Gastroesophageal sphincter (tissue), 4 donors: ENCODE measurements around the gene RPP14. TPM values are rescaled to one million over a fixed set of nuclear protein-coding genes. Genes with fewer than 3 reads are reported as not detected.

Experiments
- ATAC-seq: fragments of 150-250 bp; one replicate; pipeline ENCODE4 v1.9.1; 2016; ENCODE audit warnings: mild to moderate bottlenecking, moderate library complexity
- H3K27ac ChIP-seq, 4 donors: fragments of 200-600 bp; sonication (generic) in 3 of 4; 1 replicate in 3 of 4; 2 replicates in 1 of 4; pipeline ENCODE4 v1.5.1; 2016 to 2019
- H3K27me3 ChIP-seq: fragments of 200-600 bp; sonication (generic); one replicate; pipeline ENCODE4 v1.5.1; 2019
- H3K36me3 ChIP-seq, 2 donors: fragments of 200-600 bp; sonication (generic); one replicate each; pipeline ENCODE4 v1.5.1; 2019; ENCODE audit warnings: control low read depth in 1 of 2
- H3K4me1 ChIP-seq, 3 donors: fragments of 200-600 bp; sonication (generic); 1 replicate in 2 of 3; 2 replicates in 1 of 3; pipeline ENCODE4 v1.5.1; 2016 to 2019; ENCODE audit warnings: control low read depth in 2 of 3
- H3K4me3 ChIP-seq, 2 donors: fragments of 200-600 bp; sonication (generic); one replicate each; pipeline ENCODE4 v1.5.1; 2019; ENCODE audit warnings: mild to moderate bottlenecking in 1 of 2, moderate library complexity in 1 of 2
- H3K9me3 ChIP-seq, 3 donors: fragments of 200-600 bp; sonication (generic); one replicate each; pipeline ENCODE4 v1.5.1; 2017 to 2019; ENCODE audit warnings: control low read depth in 2 of 3
- EP300 ChIP-seq: sonication (generic); formaldehyde crosslinking; IDR thresholded peaks from one replicate; pipeline ENCODE4 v1.6.1; 2017; ENCODE audit warnings: antibody characterized with exemption, mild to moderate bottlenecking
- POLR2A ChIP-seq, 2 donors: fragments of 450-650 bp; IDR thresholded peaks; one replicate each; pipeline ENCODE4 v1.6.1; 2017; ENCODE audit warnings: antibody characterized with exemption in 2 of 2, mild to moderate bottlenecking in 2 of 2, moderate library complexity in 1 of 2
- POLR2AphosphoS5 ChIP-seq: sonication (generic); formaldehyde crosslinking; IDR thresholded peaks from one replicate; pipeline ENCODE4 v1.6.1; 2017; ENCODE audit warnings: antibody characterized with exemption
- WGBS, 2 donors: methylation state at CpG; one replicate each; pipeline ENCODE4 v1.1.5; 2018; ENCODE audit warnings: low coverage in 1 of 2; 5-methylcytosine and 5-hydroxymethylcytosine counted together
- total RNA-seq, 4 donors: library from RNA; depleted of rRNA; stranded (reverse); fragments of >200 nt; gene quantifications; one replicate each; pipeline ENCODE4 v1.1.0, GENCODE V29; 2016
- TF ChIP-seq, protein P1 (sequence below), 4 experiments: fragments of 200-600 bp in 2 of 4; fragments of 450-650 bp in 2 of 4; sonication (generic) in 1 of 4; IDR thresholded peaks; one replicate each; pipeline ENCODE4 v1.5.1; 2017 to 2019; ENCODE audit warnings: antibody characterized with exemption in 4 of 4, mild to moderate bottlenecking in 2 of 4, moderate library complexity in 2 of 4

Gene RPP14
- total RNA-seq, 4 donors from 2014 or later, result 12.3 to 14.4 (median 14.1) TPM

GRCh38 chr3:58349792-58350626, 44.0 kb downstream of the RPP14 start:
- H3K27me3 ChIP-seq, result no peaks in the 10 kb centered on the region
- TF ChIP-seq POLR2A (IDR thresholded peaks at IDR 0.05) (no peak), POLR2AphosphoS5 (no peak), EP300 (no peak)
- TF ChIP-seq, protein P1, sequence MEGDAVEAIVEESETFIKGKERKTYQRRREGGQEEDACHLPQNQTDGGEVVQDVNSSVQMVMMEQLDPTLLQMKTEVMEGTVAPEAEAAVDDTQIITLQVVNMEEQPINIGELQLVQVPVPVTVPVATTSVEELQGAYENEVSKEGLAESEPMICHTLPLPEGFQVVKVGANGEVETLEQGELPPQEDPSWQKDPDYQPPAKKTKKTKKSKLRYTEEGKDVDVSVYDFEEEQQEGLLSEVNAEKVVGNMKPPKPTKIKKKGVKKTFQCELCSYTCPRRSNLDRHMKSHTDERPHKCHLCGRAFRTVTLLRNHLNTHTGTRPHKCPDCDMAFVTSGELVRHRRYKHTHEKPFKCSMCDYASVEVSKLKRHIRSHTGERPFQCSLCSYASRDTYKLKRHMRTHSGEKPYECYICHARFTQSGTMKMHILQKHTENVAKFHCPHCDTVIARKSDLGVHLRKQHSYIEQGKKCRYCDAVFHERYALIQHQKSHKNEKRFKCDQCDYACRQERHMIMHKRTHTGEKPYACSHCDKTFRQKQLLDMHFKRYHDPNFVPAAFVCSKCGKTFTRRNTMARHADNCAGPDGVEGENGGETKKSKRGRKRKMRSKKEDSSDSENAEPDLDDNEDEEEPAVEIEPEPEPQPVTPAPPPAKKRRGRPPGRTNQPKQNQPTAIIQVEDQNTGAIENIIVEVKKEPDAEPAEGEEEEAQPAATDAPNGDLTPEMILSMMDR (IDR thresholded peaks at IDR 0.05), result no peak
- peaks cover 0 to 40% (median 8%) of the 10 kb centered on the region in 3 donors for H3K4me1 ChIP-seq
- H3K9me3 ChIP-seq, result no peaks in the 10 kb centered on the region
- H3K4me3 ChIP-seq, result no peak overlapping the region
- WGBS, 2 donors, result 79 to 88% methylated on average over 5 to 7 of the region's 7 CpGs
- no peaks in the 10 kb centered on the region for H3K36me3 ChIP-seq
- no peak overlapping the region for H3K27ac ChIP-seq
- no peak for ATAC-seq

- Histone ChIP-seq H3K4me3 (no peak overlapping the region), H3K27me3 (no peaks in the 10 kb centered on the region), H3K27ac (no peak overlapping the region), H3K36me3 (no peaks in the 10 kb centered on the region), H3K9me3 (no peaks in the 10 kb centered on the region), H3K4me1 (peaks cover 0 to 40% (median 8%) of the 10 kb centered on the region in 3 donors)
- TF ChIP-seq POLR2AphosphoS5, result no peak
- TF ChIP-seq, protein P1 (IDR thresholded peaks at IDR 0.05), result no peak
- TF ChIP-seq POLR2A (IDR thresholded peaks at IDR 0.05), result no peak
- TF ChIP-seq EP300, result no peak
- ATAC-seq, result no peak
- WGBS, 2 donors, result 86 to 87% methylated on average over 1 to 2 of the region's 2 CpGs
Measured at GRCh38 chr3:58350627-58351013, 44.6 kb downstream of the RPP14 start.

DNA sequence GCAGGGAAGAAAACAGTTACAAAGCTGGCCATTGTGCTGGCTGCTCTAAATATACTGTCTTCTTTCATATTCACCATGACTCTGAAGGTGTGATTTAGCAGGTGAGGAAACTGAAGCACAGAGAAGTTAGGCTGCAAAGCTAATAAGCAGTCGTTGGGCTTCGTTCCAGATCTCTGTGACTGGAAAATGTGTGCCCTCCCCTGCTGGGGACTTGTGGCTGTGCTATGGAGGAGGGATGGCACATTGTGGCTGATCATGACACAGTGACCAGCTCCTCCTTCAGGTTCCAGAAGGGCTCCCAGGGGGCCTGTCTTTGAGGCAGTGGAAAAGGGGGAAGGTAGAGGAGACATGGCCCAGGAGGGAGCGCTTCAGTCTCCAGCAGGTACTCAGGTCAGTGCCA, 45.9 kb downstream of the RPP14 start:
- 79 to 81% methylated on average over 3 of the region's 3 CpGs for WGBS, 2 donors
- no peaks in the 10 kb centered on the region for H3K27me3 ChIP-seq
- no peak for ATAC-seq
- H3K27ac ChIP-seq, result no peak overlapping the region
- no peaks in the 10 kb centered on the region for H3K9me3 ChIP-seq
- H3K4me1 ChIP-seq, result peaks cover 0 to 42% (median 12%) of the 10 kb centered on the region in 3 donors
- H3K36me3 ChIP-seq, result no peaks in the 10 kb centered on the region
- TF ChIP-seq POLR2AphosphoS5 (no peak), EP300 (no peak), POLR2A (IDR thresholded peaks at IDR 0.05) (no peak)
- TF ChIP-seq, protein P1 (IDR thresholded peaks at IDR 0.05), result no peak
- H3K4me3 ChIP-seq, result no peak overlapping the region

DNA sequence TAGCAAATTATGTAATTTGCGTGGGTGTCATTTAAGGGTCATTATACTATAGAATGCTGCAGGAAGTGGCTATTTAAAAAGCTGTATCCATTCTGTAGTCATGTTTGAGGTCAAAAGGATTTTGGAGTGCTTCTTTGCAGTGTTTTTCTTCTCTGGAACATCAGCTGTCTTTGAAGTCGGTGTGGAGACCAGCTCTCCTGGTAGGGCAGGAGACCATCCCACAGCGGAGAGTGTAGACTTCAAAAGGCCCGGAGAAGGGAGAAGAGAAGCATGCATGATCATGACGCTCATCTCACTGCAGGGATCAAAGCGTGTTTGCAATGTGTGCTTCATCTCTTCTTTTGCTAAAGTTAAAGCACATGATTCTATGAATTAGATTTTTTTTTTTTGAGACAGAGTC, 46.6 kb downstream of the RPP14 start:
- H3K9me3 ChIP-seq, result no peaks in the 10 kb centered on the region
- H3K4me1 ChIP-seq, result peaks cover 0 to 41% (median 12%) of the 10 kb centered on the region in 3 donors
- H3K4me3 ChIP-seq, result no peak overlapping the region
- ATAC-seq, result no peak
- no peaks in the 10 kb centered on the region for H3K36me3 ChIP-seq
- TF ChIP-seq POLR2A (IDR thresholded peaks at IDR 0.05) (no peak), POLR2AphosphoS5 (no peak), EP300 (no peak)
- TF ChIP-seq, protein P1 (IDR thresholded peaks at IDR 0.05), result no peak
- WGBS, 2 donors, result 76 to 82% methylated on average over 5 to 6 of the region's 6 CpGs
- no peaks in the 10 kb centered on the region for H3K27me3 ChIP-seq
- no peak overlapping the region for H3K27ac ChIP-seq
